Activated T-cell treated with anti-CD3 and anti-CD28 coated beads, Interleukin-2, amount 50 U/mL, for 1 hour (primary cell): ENCODE data around the gene HELQ.

ENCODE experiments used
- DNase-seq: peaks from one replicate; pipeline ENCODE4 v3.0.0-alpha.2; 2020

The HELQ gene

DNA sequence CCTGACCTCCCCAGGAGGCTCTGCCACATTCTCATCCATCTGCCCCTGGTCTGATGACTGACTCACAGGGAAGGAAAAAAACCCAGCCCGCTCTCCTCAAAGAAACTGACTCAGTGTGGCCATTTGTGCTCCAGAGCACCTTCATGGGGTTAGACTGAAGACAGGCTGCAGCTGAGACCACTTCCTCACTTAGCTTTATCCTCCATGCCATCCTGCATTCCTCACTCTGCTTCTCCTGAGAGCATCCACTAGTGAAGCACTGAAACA, 85.0 kb downstream of the HELQ start:
- DNase-seq: no peak

DNA sequence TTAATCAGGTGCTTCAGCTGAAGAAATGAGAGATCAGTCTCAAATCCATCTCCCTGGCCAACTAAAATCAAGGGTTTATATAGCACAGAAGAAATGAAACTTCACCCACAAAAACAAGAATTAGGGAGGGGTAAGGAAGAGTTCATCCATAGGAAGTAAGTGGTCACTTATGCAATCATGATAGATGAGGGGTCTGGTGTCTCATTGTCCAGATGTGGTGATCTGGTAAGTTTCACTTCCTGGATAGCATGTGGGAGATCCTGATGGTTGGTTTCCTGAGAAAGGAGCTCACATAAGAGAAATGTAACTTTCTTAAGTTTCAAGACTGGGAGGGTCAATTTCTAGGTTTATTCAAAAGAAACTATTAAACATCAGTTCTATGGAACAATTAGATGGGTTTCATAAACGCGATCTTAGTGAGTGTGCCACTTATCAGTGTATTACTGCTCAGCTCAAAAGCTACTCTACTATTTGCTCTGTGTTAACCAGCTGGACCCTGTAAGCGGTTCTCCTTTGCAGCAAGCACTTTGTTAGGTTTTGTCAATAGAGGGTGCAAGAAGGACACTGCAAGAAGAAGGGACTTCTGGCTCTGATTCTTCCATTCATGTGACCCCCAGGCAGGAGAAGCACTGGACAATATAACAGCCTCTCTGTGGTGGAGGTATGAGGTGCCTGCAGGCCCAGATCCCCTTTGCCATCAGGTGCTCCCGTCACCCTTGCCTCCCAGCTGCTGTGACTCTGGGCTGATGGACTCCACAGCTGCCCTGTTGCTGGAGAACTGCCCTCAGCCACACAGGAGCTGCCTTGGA, 85.6 kb downstream of the HELQ start:
- DNase-seq: no peak

DNA sequence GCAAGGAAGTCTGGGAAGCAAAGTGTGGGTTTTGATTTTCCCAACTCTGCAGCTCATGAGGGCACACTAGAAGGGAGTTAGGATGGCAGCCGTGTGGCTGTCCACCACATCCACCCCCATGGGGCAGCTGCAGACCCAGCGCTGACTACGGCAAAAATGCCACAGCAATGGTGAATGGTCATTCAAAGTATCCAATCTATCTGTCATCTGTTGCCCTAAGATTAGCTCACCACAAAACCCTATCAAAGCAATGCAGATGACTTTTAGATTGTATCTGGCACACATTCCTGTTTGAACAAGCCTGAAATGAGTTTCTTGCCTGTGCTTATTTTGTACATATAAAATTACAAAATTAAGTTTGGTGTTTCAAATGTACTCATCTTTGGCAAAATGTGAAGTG, 91.3 kb downstream of the HELQ start:
- no peak for DNase-seq

DNA sequence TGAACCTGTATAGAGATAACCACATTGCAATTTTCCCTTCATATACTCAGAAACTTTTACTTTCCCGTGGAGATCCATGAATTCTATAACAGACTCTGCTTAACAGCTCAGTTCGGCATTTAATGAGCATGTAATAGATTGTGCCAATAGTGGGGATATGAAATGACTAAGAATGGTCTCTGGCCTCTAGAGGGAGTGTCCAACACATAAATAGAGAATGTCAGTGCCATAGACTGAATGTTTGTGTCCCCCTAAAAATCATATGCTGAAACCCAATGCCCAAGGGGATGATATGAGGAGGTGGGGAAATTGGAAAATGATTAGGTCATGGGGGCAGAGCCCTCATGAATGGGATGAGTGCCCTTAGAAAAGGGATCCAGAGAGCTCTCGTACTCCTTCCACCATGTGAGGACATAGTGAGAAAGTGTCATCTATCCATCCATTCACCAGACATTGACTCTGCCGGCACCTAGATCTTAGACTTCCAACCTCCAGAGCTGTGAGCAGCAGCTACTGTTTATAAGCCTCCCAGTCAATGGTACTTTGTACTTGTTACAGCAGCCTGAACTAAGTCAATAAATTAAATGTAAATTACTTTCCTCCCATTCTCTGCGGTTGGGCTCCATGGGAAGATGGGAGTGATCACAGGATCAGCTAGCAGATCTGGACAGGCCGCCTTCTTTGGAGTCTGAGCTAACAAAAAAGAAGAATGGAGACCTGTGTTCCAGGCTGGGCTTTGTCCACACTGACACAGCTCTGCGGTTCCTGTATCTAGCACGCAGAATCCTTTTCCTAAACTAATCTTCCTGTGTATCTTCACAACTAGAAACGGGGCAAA, 92.9 kb downstream of the HELQ start:
- DNase-seq: no peak

DNA sequence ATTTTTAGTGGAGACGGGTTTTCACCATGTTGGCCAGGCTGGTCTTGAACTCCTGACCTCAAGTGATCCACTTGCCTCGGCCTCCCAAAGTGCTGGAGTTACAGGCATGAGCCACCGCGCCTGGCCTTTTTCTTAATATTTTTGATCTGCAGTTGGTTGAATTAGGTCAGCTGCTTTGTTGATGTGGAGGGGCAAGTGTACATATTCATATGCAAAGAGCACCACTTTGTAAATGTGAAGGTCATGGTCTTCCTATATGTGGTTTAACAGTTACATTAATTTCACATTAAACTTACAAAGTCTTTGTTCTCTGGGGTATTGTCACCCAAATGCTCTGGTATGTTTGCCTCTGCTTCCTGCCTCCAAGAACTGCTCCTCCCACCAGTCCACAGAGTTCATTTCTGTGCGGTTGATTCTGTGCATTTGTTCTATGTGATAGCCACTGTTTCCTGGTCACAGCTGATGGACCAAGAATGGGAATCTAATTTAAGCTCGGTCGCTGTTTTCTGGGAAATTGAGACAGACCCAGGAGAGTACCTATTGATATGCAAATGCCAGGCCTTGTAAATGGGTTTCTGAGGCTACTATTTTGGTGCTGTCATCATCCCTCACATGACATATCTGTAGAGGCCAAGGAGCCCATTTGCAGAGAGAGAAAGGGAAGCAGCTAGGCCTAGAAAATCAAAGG, 94.1 kb downstream of the HELQ start:
- no peak for DNase-seq

DNA sequence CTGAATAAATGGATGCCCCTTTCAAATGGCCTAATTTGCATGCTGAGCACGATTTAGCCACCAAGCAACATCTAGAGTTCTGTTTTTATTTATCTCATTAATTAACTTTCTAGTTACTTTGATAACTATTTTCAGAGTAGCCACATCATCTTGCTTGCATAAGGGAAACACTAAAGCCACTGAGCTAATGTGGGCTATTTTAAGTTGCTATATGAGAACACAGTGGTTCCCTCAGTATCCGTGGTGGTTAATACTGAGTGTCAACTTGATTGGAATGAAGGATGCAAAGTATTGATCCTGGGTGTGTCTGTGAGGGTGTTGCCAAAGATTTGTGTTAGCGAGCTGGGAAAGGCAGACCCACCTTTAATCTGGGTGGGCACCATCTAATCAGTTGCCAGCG, 95.6 kb downstream of the HELQ start:
- no peak for DNase-seq

DNA sequence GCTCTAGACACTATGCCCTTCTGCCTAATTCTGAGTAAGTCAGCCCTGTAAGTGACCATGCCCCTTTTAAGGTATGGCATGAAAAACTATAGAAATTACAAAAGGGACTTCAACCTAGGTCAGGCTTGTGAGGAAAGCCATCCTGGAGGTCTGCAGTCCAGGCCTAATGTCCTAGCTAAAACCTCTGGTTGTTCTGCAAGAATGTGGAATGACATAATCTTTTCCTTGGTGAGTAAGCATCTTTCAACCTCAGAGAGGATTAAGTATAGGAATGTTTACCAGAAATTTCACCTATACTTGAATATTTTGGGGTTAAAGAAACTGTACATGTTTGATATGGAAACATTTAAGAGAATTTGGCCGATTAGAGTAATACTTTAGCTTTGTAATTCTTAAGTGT, 97.2 kb downstream of the HELQ start:
- no peak for DNase-seq
